ENCODE measurements around the gene METTL14.

Gene METTL14

DNA sequence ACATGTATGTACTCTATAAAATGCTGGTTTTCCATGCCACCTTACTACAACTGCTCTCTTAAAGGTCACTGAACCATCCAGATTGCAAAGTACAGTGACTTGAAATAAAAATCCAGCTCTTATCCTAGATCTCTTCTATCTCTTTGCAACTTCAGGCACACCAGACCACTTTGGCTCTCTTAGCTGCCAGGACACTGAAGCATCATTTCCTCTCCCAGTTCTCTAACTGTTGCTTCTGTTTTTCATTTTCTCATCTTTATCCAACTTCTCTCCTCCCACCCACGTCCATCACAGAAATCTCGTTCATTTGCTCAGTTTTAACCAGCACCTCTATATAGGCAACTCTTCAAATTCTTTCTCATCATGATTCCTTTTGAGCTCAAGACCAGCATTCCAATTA is 74.3 kb downstream of the METTL14 start:
- no peak for DNase-seq (ENCODE audit: low read depth)

DNA sequence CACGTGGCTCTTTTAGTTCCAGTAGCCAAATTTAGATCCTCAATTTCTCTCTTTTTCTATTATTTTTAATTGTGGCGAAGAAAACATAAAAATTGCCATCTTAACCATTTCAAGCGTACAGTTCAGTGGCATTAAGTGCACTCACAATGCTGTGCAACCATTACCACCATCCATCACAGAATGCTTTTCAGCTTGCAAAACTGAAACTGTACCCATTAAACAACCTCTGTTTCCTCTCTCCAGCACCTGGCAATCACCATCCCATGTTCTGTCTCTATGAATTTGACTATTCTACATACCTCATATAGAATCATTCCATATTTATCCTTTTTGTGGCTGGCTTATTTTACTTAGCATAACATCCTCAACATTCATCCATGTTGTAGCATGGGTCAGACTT is 74.9 kb downstream of the METTL14 start:
- DNase-seq (ENCODE audit: low read depth) = no peak

DNA sequence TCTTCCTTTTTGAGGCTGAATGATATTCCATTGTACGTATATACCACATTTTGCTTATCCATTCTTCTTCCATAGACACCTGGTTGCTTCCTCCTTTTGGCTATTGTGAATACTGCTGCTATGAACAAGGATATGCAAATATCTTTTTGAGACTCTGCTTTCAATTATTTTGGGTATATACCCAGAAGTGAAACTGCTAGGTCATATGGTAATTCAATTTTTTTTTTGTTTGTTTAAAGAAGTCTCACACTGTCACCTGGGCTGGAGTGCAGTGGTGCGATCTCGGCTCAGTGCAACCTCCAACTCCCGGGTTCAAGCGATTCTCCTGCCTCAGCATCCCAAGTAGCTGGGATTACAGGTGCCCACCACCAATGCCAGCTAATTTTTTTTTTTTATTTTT is 75.3 kb downstream of the METTL14 start:
- no peak for DNase-seq (ENCODE audit: low read depth)

DNA sequence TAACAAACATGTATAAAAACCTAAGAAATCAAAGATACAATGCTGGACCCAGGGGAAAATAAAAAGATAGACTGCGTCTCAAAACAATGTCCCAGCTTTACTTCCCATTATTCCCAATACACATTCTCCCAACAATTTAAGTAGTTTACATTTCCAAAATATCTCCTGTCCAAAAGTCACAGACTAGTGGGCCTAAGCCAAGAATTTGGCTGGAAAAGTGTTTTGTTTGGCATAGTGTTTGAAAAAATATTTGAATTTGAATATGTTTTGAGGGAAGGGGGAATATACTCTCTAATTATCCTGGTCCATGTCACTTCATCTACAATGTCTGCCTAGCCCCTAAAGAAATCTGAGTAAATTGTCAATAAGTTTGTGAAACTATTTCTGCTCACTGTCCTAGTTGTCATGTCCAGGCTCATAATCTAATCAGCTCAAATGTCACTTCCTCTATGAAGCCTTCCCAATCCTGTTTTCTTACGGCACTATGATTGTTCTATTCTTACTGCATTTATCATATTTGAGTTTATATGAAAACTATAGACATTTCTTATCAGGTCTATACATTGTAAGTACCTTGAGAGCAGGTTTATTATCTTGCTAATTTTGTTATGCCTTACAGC is 76.3 kb downstream of the METTL14 start:
- no peak for DNase-seq (ENCODE audit: low read depth)

DNA sequence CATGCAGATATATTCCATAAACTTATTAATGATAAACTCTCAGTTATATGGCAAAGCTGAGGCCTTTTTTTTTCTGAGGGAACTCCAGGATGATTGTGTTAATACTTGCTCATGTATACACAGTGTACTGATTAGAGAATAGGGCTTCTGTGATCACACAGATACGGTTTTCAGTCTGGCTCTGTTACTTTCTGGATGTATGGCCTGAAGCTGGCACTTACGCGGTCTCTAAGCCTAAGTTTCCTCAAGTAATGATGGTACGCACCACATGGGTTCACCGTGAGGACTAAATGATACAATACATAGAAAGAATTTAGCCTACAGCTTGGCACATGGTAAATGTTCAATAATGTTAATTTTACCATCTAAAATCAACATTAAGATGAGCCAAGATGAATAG is 77.0 kb downstream of the METTL14 start:
- no peak for DNase-seq (ENCODE audit: low read depth)

DNA sequence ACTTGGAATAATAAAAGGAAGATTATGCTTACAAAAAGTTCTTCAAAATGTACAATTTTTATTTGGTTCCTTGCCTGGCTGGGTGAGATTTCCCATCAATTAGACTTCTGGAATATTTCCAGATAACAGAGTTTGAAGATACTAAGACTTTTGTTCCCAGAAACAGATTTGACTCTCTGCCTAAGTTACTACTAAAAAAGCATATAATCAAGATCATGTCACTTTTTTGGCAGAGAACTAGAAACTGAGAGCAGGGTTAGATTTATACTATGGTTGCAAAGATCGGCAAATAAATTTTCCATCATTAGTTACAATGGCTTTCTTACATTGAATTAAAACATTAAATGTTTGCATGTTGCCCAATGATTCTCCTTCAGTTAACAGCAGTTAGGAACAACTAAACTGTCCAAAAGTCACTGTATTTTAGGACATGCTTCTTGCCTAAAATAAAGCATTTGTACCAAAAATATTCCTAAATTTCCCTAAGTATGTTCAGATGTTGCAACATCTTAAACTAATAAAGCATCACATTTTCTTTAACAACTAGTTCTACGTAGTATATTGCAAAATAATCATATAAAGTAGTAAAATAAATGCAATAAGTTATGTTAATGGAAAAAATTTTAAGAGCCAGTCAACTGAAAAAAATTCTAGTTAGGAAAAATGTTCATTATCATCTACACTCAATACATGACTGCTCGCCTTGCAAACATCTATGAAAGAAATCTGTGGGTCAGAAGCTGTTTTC is 77.7 kb downstream of the METTL14 start:
- no peak for DNase-seq (ENCODE audit: low read depth)
